ENCODE data around the gene TTC21B. TPM values are rescaled to one million over a fixed set of nuclear protein-coding genes. Genes with fewer than 3 reads are reported as not detected.

TTC21B gene
- total and polyA plus RNA-seq, 2 of the 8 experiments (the other 6 are each of a cell fraction or from before 2014, with no cell fraction given): 6.9 to 20.8 TPM

DNA sequence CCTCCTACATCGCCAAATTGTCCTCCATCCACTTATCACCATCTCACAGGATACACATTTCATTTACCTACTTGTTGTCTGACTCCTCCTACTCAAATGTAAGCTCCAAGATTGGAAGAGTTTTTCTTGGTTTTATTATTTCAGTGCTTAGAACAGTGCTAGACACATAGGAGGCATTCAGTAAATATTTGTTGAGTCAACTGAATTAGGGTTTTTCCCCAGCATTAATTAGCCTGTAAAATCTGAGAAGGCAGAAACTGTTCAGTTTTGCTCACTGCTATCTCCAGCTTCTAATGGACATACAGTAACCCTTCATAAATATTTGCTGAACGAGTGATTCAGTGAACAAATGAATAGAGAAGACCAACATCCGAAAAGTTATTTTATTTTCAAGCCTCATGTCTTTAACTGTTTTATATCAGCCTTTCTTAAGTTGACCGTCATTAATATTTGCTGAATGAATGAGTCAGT, 800 bp downstream of the TTC21B start:
- no peak for TF ChIP-seq JUN (IDR thresholded peaks at IDR 0.05; ENCODE audit: low read depth, low read length)
- no peak for TF ChIP-seq MAFK (IDR thresholded peaks at IDR 0.05; ENCODE audit: low read depth, low read length)
- no peak for TF ChIP-seq RAD21 (IDR thresholded peaks at IDR 0.05 in 1 of 2, conservative IDR thresholded peaks at IDR 0.05 in 1 of 2; ENCODE audit: low read depth in 2 of 2, low read length in 2 of 2)
- no peak for TF ChIP-seq SAP30 (IDR thresholded peaks at IDR 0.05; ENCODE audit: insufficient read depth, insufficient replicate concordance, low read length)
- no peak for TF ChIP-seq POLR2AphosphoS5 (IDR thresholded peaks at IDR 0.05; ENCODE audit: low read depth, low read length)
- TF ChIP-seq PHF8 (conservative IDR thresholded peaks at IDR 0.05; ENCODE audit: low read depth, low read length): no peak
- Histone ChIP-seq H3K14ac (ENCODE audit: insufficient read length) (no peak overlapping the region), H3K56ac (replicated peaks; ENCODE audit: insufficient read length, low read depth, low read length) (no peak overlapping the region), H3K4me1 (replicated peaks in 1 of 4; ENCODE audit: control insufficient read depth in 3 of 4, insufficient read depth in 4 of 4, low read length in 3 of 4) (peaks cover 0 to 2% (median 0%) of the 10 kb centered on the region in 4 experiments; a peak in 2 of 7 replicates), H4K20me1 (replicated peaks in 1 of 2; ENCODE audit: control insufficient read depth in 1 of 2, insufficient read depth in 2 of 2, low read length in 2 of 2) (peaks cover 0 to 4% of the 10 kb centered on the region in 2 experiments), H3K27ac (ENCODE audit: low read depth, low read length) (no peak overlapping the region), H3K9me3 (ENCODE audit: insufficient read depth in 2 of 2, low read depth in 1 of 2, low read length in 1 of 2) (peaks cover 0 to 8% of the 10 kb centered on the region in 2 experiments; a peak in 2 of 4 replicates), H2BK120ac (replicated peaks; ENCODE audit: low read depth, low read length) (no peak overlapping the region), H2BK20ac (ENCODE audit: low read length) (no peak overlapping the region), H3K27me3 (replicated peaks in 1 of 4; ENCODE audit: control insufficient read depth in 3 of 4, extremely low read depth in 1 of 4, insufficient read depth in 3 of 4, low read length in 3 of 4) (no peaks in the 10 kb centered on the region), H3K4me3 (ENCODE audit: extremely low read depth in 1 of 4, insufficient read depth in 2 of 4, low read depth in 3 of 4, low read length in 4 of 4) (peak overlapping the region; percentile 69 to 87 (median 74)), H3K4ac (replicated peaks; ENCODE audit: insufficient read length, low read depth, low read length) (no peak overlapping the region), H3K36me3 (ENCODE audit: control insufficient read depth in 2 of 4, insufficient read depth in 4 of 4, low read length in 3 of 4) (peaks cover 0 to 10% (median 3%) of the 10 kb centered on the region in 4 experiments; a peak in 2 of 8 replicates), H3K18ac (ENCODE audit: extremely low read depth, low read length) (no peak overlapping the region), H2BK15ac (ENCODE audit: low read length) (no peak overlapping the region), H3K23ac (ENCODE audit: insufficient read length) (no peak overlapping the region), H3K23me2 (ENCODE audit: low read depth, low read length) (peaks cover 2% of the 10 kb centered on the region; the same call in 1 of the 2 replicates), H3K79me2 (ENCODE audit: control insufficient read depth in 1 of 2, insufficient read depth in 2 of 2, low read length in 2 of 2) (peaks cover 0 to 34% of the 10 kb centered on the region in 2 experiments; a peak in 3 of 4 replicates), H2BK5ac (ENCODE audit: low read depth, low read length) (no peak overlapping the region), H4K8ac (ENCODE audit: extremely low read depth, insufficient read depth, low read length) (no peak overlapping the region), H2AFZ (ENCODE audit: low read length) (no peak overlapping the region), H2BK12ac (ENCODE audit: low read depth, low read length) (no peak overlapping the region), H3K9ac (replicated peaks in 1 of 4; ENCODE audit: extremely low read depth in 1 of 4, low read depth in 3 of 4, low read length in 3 of 4) (peak overlapping the region in 3 of 4 experiments; percentile 54 to 72 (median 61); a peak in 5 of 7 replicates), H2AK5ac (ENCODE audit: low read depth, low read length) (no peak overlapping the region), H4K91ac (replicated peaks; ENCODE audit: insufficient read length, low read length) (no peak overlapping the region), H3K79me1 (ENCODE audit: low read depth, low read length) (no peaks in the 10 kb centered on the region; the same call in 1 of the 2 replicates), H3K4me2 (ENCODE audit: insufficient read depth in 1 of 2, low read depth in 2 of 2, low read length in 2 of 2) (peak overlapping the region; percentile 62 to 70), H4K5ac (ENCODE audit: insufficient read length, low read depth, low read length) (no peak overlapping the region)
- ChIA-PET CTCF (ENCODE audit: partially characterized antibody) (interaction anchor here (1.0 to 2.8 kb wide), 8 partner anchors 8 to 961 kb away, joined by 3 to 14 read pairs (median 6); partner anchors contain the start of gene SCN1A), POLR2A (ENCODE audit: partially characterized antibody) (interaction anchor here (1.1 kb wide), 2 partner anchors 8 to 11 kb away, joined by 3 to 10 read pairs; no protein-coding TSS in a partner anchor)
- WGBS, 2 experiments (ENCODE audit: extremely low coverage in 1 of 2, insufficient coverage in 1 of 2, insufficient read length in 1 of 2, insufficient replicate concordance in 2 of 2, low coverage in 1 of 2, low lambda C conversion rate in 2 of 2, missing lambda C conversion rate in 1 of 2): 24% methylated on average over 4 of the region's 4 CpGs; no CpG with 5 or more reads in 1 of the 2 experiments
- FAIRE-seq (no peak), DNase-seq (ENCODE audit: low read depth in 1 of 2, low spot score in 2 of 2) (no peak)
